Stimulated activated CD4-positive, alpha-beta T cell treated with anti-CD3 and anti-CD28 coated beads, TNF-alpha, amount 100 ng/mL, for 24 hours (primary cell): Measurements from ENCODE around the gene OR2AP1.
"Not testable (repeated sequence)": the region's sequence is repeated elsewhere in the genome, so short reads cannot be mapped to it uniquely, and the experiment has no call there.

ENCODE experiments used
- DNase-seq, 3 experiments: peaks; one replicate each; pipeline ENCODE4 v3.0.0-alpha.2; 2020; ENCODE audit warnings: low read depth in 3 of 3

OR2AP1 gene

DNA sequence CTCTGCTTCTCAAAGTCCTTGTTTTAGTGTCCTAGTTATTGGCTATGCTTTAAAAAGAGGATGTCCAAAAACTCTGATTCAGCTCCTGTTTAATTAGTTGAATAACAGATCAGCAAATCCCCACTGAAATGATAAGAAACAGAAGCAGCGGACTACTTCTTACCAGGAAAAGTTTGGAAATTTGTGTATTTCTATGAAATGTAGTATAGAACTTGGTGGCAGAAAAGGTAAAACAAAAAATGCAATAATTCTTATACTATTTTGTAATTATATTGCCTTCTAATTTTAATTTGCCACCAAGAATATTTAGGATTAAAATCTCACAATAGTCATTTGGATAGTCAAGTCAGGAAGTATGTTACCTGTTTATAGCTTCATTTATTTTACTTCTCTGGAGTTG lies at the start of gene OR2AP1:
OR2AP1 (plus strand) TSS at position 301 of the 400 bp plus-strand sequence. CDS start 1,947 bp downstream, outside the sequence.
- no peak for DNase-seq

DNA sequence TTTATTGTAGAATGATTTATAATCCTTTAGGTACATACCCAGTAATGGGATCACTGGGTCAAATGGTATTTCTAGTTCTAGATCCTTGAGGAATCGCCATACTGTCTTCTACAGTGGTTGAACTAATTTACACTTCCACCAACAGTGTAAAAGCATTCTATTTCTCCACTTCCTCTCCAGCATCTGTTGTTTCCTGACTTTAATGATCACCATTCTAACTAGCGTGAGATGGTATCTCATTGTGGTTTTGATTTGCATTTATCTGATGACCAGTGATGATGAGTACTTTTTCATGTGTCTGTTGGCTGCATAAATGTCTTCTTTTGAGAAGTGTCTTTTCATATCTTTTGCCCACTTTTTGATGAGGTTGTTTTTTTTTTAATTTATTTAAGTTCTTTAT lies 24.0 kb upstream of the OR2AP1 start:
- DNase-seq, result not testable (repeated sequence)

DNA sequence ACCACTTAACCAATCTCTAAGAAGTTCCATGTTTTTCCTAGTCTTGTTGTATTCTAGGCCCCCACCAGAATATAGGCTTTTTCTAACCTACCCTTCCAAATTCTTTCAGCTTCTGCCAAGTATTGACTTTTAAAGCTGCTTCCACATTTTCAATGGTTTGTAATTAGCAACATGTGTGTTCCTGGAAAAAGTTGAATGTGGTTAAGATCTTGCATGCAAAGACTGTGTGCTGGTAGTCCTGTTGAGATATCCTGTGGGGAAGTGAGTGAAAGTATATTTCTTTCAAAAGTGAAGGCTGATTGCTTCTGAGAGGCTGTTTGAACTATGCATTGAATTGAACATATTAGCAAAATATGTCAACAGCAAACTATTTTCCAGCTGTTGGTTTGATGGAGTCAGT lies 23.5 kb upstream of the OR2AP1 start:
- no peak for DNase-seq

GRCh38 chr12:55549302-55549701 lies 23.0 kb upstream of the OR2AP1 start, which contains the start of gene OR6C4:
OR6C4 (plus strand) TSS chr12:55549602; CDS start chr12:55551227, 1,625 bp downstream.
- no peak for DNase-seq

- no peak for DNase-seq
Measured at GRCh38 chr12:55554296-55554695, 18.0 kb upstream of the OR2AP1 start.

- not testable (repeated sequence) for DNase-seq
Measured at GRCh38 chr12:55570060-55570459, 2.2 kb upstream of the OR2AP1 start.

GRCh38 chr12:55570689-55571088 lies 1.6 kb upstream of the OR2AP1 start:
- not testable (repeated sequence) for DNase-seq

GRCh38 chr12:55582066-55582465 lies 9.8 kb downstream of the OR2AP1 start:
- DNase-seq, result no peak

GRCh38 chr12:55585817-55586216 lies 13.5 kb downstream of the OR2AP1 start:
- no peak for DNase-seq

GRCh38 chr12:55590152-55590551 lies 17.9 kb downstream of the OR2AP1 start:
- not testable (repeated sequence) for DNase-seq

- DNase-seq, result no peak
Measured at GRCh38 chr12:55607821-55608594, 35.7 kb downstream of the OR2AP1 start.

- no peak for DNase-seq
Measured at GRCh38 chr12:55610598-55610997, 38.3 kb downstream of the OR2AP1 start.

DNA sequence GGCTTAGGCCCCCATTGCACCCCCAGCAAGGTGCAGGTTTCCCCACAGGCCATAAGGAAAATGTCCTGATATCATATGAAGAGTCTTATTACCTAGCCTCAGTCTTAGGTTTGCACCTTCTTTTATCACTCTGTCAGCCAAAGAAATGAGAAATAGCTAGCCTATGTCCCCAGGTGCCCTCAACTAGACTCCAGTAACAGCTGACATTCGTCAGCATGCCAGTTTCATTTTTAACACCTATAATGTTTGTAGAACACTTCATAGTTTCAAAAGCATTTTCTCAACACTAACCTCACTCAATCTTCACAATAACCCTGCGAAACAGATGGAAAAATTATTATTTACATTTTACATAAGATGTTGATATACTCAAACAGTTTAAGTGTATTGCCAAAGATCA lies 40.4 kb downstream of the OR2AP1 start:
- DNase-seq, result no peak

- DNase-seq, result no peak
Measured at GRCh38 chr12:55614764-55615163, 42.5 kb downstream of the OR2AP1 start.

DNA sequence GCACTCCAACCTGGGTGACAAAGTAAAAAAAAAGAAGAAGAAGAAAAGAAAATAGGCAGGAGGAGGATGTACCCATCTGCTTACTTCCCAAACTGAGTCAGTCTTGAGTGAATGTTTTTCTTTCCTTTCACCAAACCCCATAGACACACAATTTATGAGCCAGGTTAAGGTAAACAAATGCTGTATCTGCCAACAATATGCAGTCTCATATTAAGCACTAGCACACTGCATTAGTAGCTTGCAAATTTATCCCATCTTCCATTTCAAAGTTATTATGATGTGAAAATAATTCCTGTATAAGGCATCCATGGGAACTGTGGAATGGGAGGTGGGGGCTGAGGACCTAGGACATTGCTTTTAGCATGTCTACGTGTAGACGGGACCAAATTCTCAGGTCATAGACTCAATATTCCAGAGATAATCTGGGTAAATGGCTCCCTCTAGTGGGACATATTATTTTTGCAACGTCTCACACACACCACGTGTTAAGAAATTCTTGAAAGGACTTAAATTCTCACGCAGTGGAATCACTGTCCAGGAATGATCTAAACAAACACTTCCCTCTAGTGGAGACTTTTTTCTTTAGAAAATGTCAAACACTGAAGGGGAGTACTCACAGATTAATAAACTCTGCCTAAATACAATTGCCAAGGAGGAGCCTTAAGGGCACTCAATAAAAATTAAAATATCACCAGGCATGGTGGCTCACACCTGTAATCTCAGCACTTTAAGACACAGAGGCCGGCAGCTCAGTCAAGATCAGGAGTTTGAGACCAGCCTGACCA lies 47.3 kb downstream of the OR2AP1 start:
- DNase-seq, result peak in 1 of 3 experiments; percentile 65

GRCh38 chr12:55624056-55624455 lies 51.8 kb downstream of the OR2AP1 start:
- no peak for DNase-seq
